ENCODE results near the gene TTLL3.
"Not testable (repeated sequence)": the region's sequence is repeated elsewhere in the genome, so short reads cannot be mapped to it uniquely, and the experiment has no call there.

Gene TTLL3

DNA sequence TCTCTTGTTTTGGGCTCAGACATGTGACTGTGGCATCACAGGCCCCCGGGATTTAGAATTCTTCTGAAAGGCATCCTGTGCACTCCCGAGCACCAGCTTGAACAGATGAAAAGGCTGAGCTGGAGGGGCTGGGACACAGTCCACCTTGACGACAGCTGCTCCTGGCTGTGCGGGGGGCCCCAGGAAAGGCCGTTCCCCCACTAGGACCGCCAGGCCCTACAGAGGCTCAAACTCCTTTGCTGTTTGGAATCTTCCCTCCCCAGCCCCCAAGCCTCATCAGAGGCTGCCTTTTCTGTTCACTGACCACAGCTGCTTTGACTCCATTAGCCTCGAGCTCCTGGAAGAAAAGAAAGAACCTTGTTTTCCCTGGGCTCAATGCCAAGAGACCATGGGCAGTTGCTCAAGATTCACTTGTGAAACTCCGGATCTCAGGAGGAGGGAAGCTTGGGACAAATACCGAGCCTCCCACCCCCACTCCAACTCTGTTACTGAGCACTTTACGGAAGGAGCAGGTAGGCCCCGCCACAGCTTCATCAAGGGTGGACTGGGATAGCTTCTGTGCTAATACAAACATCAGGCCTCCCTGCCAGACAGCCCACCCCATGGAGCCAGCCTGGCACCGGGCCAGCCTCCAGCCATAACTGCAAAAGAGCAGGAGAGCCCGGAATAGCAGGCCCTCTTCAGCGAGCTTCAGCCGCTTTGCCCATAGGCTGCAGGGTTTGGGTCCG lies 54.3 kb downstream of the TTLL3 start:
- DNase-seq (ENCODE audit: low read depth in 1 of 2, low spot score in 1 of 2): no peak

DNA sequence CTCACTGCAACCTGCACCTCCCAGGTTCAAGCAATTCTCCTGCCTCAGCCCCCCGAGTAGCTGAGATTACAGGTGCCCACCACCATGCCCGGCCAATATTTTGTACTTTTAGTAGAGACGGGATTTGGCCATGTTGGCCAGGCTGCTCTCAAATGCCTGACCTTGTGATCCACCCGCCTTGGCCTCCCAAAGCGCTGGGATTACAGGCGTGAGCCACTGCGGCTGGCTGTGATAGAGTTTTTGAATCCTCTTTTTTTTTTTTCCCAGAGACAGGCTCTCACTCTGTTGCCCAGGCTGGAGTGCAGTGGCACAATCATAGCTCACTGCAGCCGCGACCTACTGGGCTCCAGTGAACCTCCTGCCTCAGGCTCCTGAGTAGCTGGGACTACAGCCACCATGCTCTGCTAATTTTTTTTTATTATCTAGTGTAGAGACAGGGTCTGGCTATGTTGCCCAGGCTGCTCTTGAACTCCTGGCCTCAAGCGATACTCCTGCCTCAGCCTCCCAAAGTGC lies 55.1 kb downstream of the TTLL3 start:
- not testable (repeated sequence) for DNase-seq (ENCODE audit: low read depth in 1 of 2, low spot score in 1 of 2)

- DNase-seq (ENCODE audit: low read depth in 1 of 2, low spot score in 1 of 2): no peak
Observed at GRCh38 chr3:9866639-9867038, 56.6 kb downstream of the TTLL3 start.

DNA sequence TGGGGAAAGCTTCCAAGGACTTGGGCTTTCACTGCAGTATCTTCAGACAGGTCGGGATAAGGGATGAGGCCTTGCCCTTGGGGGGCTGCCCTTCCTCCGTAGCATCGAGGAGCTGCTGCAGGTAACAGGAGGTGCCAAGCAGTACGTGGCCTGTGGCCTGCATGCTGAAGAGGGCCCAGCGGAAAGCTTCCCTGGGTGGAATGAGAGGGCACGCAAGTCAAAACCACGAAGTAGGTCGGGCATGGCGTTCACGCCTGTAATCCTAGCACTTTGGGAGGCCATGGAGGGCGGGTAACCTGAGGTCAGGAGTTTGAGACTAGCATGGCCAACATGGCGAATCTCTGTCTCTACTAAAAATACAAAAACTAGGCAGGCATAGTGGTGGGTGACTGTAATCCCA lies 57.0 kb downstream of the TTLL3 start:
- no peak for DNase-seq (ENCODE audit: low read depth in 1 of 2, low spot score in 1 of 2)

GRCh38 chr3:9869955-9870354 lies 59.9 kb downstream of the TTLL3 start:
- DNase-seq (ENCODE audit: low read depth in 1 of 2, low spot score in 1 of 2): no peak

DNA sequence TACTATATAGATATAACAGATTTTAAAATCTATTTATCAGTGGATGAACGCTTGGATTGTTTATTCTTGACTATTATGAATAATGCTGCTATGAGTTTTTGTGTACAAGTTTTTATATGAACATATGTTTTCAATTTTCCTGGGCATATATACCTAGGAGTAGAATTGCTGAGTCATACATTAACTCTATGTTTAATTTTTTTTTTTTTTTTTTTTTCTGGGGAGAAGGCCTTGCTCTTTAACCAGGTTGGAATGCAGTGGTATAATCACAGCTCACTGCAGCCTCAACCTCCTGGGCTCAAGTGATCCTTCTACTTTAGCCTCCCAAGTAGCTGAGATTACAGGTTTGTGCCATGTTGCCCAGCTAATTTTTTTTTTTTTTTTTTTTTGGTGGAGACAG lies 60.9 kb downstream of the TTLL3 start:
- DNase-seq (ENCODE audit: low read depth in 1 of 2, low spot score in 1 of 2): no peak

- not testable (repeated sequence) for DNase-seq (ENCODE audit: low read depth in 1 of 2, low spot score in 1 of 2)
Observed at GRCh38 chr3:9872067-9872466, 62.0 kb downstream of the TTLL3 start.

GRCh38 chr3:9875448-9875847 lies 65.4 kb downstream of the TTLL3 start:
- no peak for DNase-seq (ENCODE audit: low read depth in 1 of 2, low spot score in 1 of 2)

DNA sequence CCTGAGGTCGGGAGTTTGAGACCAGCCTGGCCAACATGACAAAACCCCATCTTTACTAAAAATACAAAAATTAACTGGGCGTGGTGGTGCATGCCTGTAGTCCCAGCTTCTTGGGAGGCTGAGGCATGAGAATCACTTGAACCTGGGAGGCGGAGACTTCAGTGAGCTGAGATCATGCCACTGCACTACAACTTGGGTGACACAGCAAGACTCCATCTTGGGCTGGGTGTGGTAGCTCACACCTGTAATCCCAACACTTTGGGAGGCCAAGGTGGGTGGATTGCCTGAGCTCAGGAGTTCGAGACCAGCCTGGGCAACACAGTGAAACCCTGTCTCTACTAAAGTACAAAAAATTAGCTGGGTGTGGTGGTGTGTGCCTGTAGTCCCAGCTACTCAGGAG lies 66.2 kb downstream of the TTLL3 start:
- DNase-seq (ENCODE audit: low read depth in 1 of 2, low spot score in 1 of 2): not testable (repeated sequence)

DNA sequence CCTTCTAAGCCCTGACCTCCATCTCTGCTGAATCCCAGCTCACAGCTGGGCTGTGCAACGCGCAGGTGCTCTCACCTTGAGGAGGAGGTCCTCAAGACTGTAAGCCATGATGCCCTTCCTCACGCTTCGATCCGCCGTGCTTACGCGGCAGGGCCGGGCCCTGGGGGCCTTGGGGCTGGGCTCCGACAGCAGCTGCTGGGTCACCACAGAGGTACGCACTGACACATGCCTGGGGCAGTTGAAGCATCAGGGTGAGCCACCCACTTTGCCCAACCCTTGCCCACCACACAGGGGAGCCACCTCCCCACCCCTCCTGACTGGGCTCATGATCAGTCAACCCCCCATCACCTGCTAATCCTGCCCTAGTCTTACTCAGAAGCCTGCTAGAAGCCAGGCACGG lies 66.9 kb downstream of the TTLL3 start:
- no peak for DNase-seq (ENCODE audit: low read depth in 1 of 2, low spot score in 1 of 2)

- no peak for DNase-seq (ENCODE audit: low read depth in 1 of 2, low spot score in 1 of 2)
Observed at GRCh38 chr3:9878700-9879099, 68.6 kb downstream of the TTLL3 start.

DNA sequence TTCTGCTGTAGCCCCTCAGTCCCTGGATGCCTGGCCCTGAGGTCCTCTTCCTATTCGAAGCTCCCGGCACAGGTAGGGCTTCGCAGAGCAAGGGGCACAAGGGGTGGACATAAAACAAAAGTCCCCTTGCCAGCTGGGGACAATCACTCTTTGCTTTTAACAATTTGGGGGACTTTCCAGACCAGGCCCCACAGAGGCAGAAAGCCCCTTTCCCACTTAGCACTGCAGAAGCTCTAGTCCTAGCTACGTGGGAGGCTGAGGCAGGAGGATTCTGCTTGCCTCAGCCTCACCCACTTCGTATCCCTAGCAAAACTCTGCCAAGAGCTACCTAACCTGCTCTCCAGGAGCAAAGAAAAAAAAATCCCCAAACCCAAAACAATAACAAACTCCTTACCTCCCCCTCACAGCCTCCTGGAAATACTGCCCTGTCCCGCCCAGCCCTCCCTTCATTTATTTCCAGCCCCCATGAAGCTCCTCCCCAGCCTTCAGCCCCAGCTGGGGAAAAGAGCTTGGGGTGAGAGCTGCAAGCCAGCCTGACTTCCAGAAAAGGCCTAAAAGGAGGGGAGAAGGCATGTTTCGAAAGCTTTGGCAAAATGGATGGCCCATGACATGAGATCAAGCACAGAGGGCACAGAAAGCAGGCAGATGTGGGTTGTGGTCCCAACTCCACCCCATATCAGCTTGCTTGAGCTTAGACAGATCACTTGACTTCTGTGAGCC lies 69.9 kb downstream of the TTLL3 start, which contains the start of gene CIDEC:
Gene CIDEC (minus strand): TSS at position 424 of the 720 bp plus-strand sequence. CDS start 1,767 bp downstream, outside the sequence.
- DNase-seq (ENCODE audit: low read depth in 1 of 2, low spot score in 1 of 2): no peak

- DNase-seq (ENCODE audit: low read depth in 1 of 2, low spot score in 1 of 2): no peak
Observed at GRCh38 chr3:9881441-9881840, 71.4 kb downstream of the TTLL3 start.

DNA sequence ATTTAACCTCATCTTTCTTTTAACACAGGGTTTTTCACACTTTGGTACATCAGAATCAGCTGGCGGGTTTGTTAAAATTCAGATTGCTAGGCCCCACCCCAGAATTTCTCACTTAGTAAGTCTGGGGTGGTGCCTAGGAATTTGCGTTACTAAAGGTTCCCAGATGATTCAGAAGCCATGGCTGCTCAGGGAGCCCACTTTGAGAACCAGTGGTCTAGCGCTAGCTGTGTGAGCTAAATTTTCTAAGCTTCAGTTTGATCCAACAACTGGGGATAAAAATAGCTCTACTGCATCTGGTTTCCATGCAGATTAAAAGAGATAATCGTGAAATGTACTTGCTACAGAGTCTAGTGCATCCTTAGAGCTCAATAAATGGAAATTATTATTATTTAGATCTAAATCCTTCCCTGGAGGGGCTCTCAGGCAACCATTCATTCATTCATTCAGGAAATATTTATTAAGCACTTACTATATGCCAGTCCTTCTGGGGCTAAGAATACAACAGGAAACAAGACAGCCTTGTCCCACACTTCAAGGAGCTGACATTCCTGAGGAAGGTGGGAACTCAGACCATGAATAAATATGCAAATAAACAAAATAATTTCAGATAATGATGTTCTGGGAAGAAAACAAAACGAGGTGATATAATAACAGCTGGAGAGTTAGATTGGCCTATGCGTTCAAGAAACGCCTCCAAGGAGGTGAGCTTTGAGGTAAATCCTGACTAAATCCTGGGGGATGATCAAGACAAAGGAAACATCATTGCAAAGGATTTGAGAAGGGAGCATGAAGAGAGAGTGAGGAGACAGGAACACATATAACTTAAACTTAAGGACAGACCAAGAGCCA lies 73.9 kb downstream of the TTLL3 start:
- DNase-seq (ENCODE audit: low read depth in 1 of 2, low spot score in 1 of 2): no peak

DNA sequence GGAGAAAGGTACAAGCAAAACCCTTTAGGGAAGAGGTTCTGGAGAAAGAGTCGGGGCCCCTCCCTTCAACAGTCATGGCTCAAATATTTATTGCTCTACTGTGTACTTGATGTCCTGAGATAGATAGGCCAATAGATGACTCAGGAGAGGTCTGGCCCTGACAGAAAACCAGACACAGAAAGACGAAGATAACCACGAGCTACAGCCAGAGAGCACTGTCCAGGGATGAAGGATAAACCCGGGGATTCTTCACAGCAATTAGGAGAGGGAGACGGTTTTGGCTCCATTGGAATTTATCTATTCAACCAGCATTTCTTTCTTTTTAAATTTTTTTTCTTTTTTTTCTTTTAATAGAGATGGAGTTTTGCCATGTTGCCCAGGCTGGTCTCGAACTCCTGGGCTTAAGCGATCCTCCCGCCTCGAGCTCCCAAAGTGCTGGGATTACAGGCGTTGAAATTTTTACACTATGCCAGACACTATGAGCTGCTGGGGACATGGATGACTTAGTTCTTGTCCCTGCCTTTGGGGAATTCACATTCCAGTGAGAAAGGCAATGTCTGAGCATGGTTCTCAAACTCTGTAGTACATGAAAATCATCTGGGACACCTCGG lies 74.6 kb downstream of the TTLL3 start:
- no peak for DNase-seq (ENCODE audit: low read depth in 1 of 2, low spot score in 1 of 2)

Measured in activated CD4-positive, alpha-beta T cell treated with anti-CD3 and anti-CD28 coated beads, Interleukin-2, amount 50 U/mL, for 24 hours (primary cell).